ENCODE measurements around the gene AXIN1. TPM values are rescaled to one million over a fixed set of nuclear protein-coding genes. Genes with fewer than 3 reads are reported as not detected.

The AXIN1 gene
- total RNA-seq, 2 donors from 2014 or later = 14.8 TPM

- WGBS, 2 donors = 79 to 85% methylated on average over 6 to 23 of the region's 23 CpGs
- Histone ChIP-seq H3K27me3 (no peaks in the 10 kb centered on the region), H3K4me1 (no peaks in the 10 kb centered on the region), H3K9me3 (no peaks in the 10 kb centered on the region), H3K27ac (no peak overlapping the region), H3K36me3 (replicated peaks in 1 of 2; ENCODE audit: insufficient read depth in 1 of 2, low read depth in 2 of 2) (no peaks in the 10 kb centered on the region), H3K4me3 (no peak overlapping the region)
- intact Hi-C loops (cut with DNase I) = no loop called here
- ATAC-seq (no peak), DNase-seq (no peak)
- TF ChIP-seq POLR2A (IDR thresholded peaks at IDR 0.05) = no peak
- TF ChIP-seq, protein P1, sequence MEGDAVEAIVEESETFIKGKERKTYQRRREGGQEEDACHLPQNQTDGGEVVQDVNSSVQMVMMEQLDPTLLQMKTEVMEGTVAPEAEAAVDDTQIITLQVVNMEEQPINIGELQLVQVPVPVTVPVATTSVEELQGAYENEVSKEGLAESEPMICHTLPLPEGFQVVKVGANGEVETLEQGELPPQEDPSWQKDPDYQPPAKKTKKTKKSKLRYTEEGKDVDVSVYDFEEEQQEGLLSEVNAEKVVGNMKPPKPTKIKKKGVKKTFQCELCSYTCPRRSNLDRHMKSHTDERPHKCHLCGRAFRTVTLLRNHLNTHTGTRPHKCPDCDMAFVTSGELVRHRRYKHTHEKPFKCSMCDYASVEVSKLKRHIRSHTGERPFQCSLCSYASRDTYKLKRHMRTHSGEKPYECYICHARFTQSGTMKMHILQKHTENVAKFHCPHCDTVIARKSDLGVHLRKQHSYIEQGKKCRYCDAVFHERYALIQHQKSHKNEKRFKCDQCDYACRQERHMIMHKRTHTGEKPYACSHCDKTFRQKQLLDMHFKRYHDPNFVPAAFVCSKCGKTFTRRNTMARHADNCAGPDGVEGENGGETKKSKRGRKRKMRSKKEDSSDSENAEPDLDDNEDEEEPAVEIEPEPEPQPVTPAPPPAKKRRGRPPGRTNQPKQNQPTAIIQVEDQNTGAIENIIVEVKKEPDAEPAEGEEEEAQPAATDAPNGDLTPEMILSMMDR (IDR thresholded peaks at IDR 0.05) = no peak
Measured at GRCh38 chr16:340370-341091, 12.0 kb downstream of the AXIN1 start.

- 72 to 78% methylated on average over 5 of the region's 5 CpGs for WGBS, 2 donors
- H3K4me1 ChIP-seq = no peaks in the 10 kb centered on the region
- ATAC-seq (no peak), DNase-seq (no peak)
- no peak overlapping the region for H3K4me3 ChIP-seq
- H3K27ac ChIP-seq = no peak overlapping the region
- intact Hi-C loops (cut with DNase I) = no loop called here
- TF ChIP-seq POLR2A (IDR thresholded peaks at IDR 0.05) = no peak
- TF ChIP-seq, protein P1 (IDR thresholded peaks at IDR 0.05) = no peak
- no peaks in the 10 kb centered on the region for H3K27me3 ChIP-seq
- H3K9me3 ChIP-seq = no peaks in the 10 kb centered on the region
- no peaks in the 10 kb centered on the region for H3K36me3 ChIP-seq (replicated peaks in 1 of 2; ENCODE audit: insufficient read depth in 1 of 2, low read depth in 2 of 2)
Measured at GRCh38 chr16:339680-340079, 12.8 kb downstream of the AXIN1 start.

GRCh38 chr16:337975-338575 is 14.4 kb downstream of the AXIN1 start:
- intact Hi-C loops (cut with DNase I) = no loop called here

GRCh38 chr16:337437-337836 is 15.1 kb downstream of the AXIN1 start:
- H3K9me3 ChIP-seq = no peaks in the 10 kb centered on the region
- no peak overlapping the region for H3K27ac ChIP-seq
- no peaks in the 10 kb centered on the region for H3K27me3 ChIP-seq
- no peaks in the 10 kb centered on the region for H3K4me1 ChIP-seq
- H3K4me3 ChIP-seq = no peak overlapping the region
- intact Hi-C loops (cut with DNase I) = no loop called here
- ATAC-seq (no peak), DNase-seq (no peak)
- no peak for TF ChIP-seq POLR2A (IDR thresholded peaks at IDR 0.05)
- TF ChIP-seq, protein P1 (IDR thresholded peaks at IDR 0.05) = no peak
- 67 to 75% methylated on average over 10 of the region's 10 CpGs for WGBS, 2 donors
- H3K36me3 ChIP-seq (replicated peaks in 1 of 2; ENCODE audit: insufficient read depth in 1 of 2, low read depth in 2 of 2) = no peaks in the 10 kb centered on the region

More at GRCh38 chr16:337975-338575, 14.4 kb downstream of the AXIN1 start:
- WGBS, 2 donors = 81 to 90% methylated on average over 16 to 17 of the region's 21 CpGs
- Histone ChIP-seq H3K9me3 (no peaks in the 10 kb centered on the region), H3K4me3 (no peak overlapping the region), H3K27ac (no peak overlapping the region), H3K36me3 (replicated peaks in 1 of 2; ENCODE audit: insufficient read depth in 1 of 2, low read depth in 2 of 2) (no peaks in the 10 kb centered on the region), H3K4me1 (no peaks in the 10 kb centered on the region), H3K27me3 (no peaks in the 10 kb centered on the region)
- ATAC-seq (no peak), DNase-seq (no peak)
- no peak for TF ChIP-seq POLR2A (IDR thresholded peaks at IDR 0.05)
- TF ChIP-seq, protein P1 (IDR thresholded peaks at IDR 0.05) = no peak
